ENCODE measurements around the gene EIF4G1.
A peak's percentile ranks its signal among the peaks of the same experiment; 100 is the strongest.

- no peak for TF ChIP-seq KAT2A (conservative IDR thresholded peaks at IDR 0.05; ENCODE audit: control insufficient read depth, low read depth, low read length)
- TF ChIP-seq SP1 (IDR thresholded peaks at IDR 0.05; ENCODE audit: low read depth, low read length) = no peak
- TF ChIP-seq POLR2A (IDR thresholded peaks at IDR 0.05; ENCODE audit: low read depth, low read length) = peak; percentile 40; the same call in 1 of the 2 replicates
- TF ChIP-seq, protein P1, sequence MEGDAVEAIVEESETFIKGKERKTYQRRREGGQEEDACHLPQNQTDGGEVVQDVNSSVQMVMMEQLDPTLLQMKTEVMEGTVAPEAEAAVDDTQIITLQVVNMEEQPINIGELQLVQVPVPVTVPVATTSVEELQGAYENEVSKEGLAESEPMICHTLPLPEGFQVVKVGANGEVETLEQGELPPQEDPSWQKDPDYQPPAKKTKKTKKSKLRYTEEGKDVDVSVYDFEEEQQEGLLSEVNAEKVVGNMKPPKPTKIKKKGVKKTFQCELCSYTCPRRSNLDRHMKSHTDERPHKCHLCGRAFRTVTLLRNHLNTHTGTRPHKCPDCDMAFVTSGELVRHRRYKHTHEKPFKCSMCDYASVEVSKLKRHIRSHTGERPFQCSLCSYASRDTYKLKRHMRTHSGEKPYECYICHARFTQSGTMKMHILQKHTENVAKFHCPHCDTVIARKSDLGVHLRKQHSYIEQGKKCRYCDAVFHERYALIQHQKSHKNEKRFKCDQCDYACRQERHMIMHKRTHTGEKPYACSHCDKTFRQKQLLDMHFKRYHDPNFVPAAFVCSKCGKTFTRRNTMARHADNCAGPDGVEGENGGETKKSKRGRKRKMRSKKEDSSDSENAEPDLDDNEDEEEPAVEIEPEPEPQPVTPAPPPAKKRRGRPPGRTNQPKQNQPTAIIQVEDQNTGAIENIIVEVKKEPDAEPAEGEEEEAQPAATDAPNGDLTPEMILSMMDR (IDR thresholded peaks at IDR 0.05 in 2 of 3, conservative IDR thresholded peaks at IDR 0.05 in 1 of 3; ENCODE audit: control insufficient read depth in 2 of 3, extremely low read depth in 1 of 3, insufficient read depth in 1 of 3, low read depth in 3 of 3, low read length in 3 of 3) = no peak
- no peak for TF ChIP-seq E2F4 (IDR thresholded peaks at IDR 0.05; ENCODE audit: low read depth, low read length)
- TF ChIP-seq RAD21 (IDR thresholded peaks at IDR 0.05; ENCODE audit: insufficient read depth, low read depth, low read length) = no peak
- TF ChIP-seq BACH1 (IDR thresholded peaks at IDR 0.05; ENCODE audit: borderline replicate concordance) = no peak
- no peak for TF ChIP-seq CREB1 (IDR thresholded peaks at IDR 0.05; ENCODE audit: low read depth)
- TF ChIP-seq SUZ12 (IDR thresholded peaks at IDR 0.05; ENCODE audit: unreplicated experiment) = no peak
Measured at GRCh38 chr3:184361932-184362667, 47.7 kb downstream of the EIF4G1 start.
